ENCODE measurements around the gene SSBP3. TPM values are rescaled to one million over a fixed set of nuclear protein-coding genes. Genes with fewer than 3 reads are reported as not detected.

The SSBP3 gene
- 5.9 and 10.0 TPM in 2 replicates for total RNA-seq

GRCh38 chr1:54406339-54407153, at the start of gene SSBP3:
TSS of gene SSBP3 (minus strand) at chr1:54406394.

GRCh38 chr1:54199765-54200518, 206.3 kb downstream of the SSBP3 start, which contains the start of the genes CYB5RL and MRPL37:
TSS of gene CYB5RL (minus strand) at chr1:54200030. CDS start at chr1:54195616, 4,414 bp downstream.
TSS of gene MRPL37 (plus strand) at chr1:54200167. CDS start at chr1:54200244, 77 bp downstream.

Other genes starting within 250 kb of the SSBP3 start
- 3.5 and 3.9 TPM in 2 replicates for gene CYB5RL, start 206.4 kb downstream of the SSBP3 start, total RNA-seq
- gene MRPL37, start 206.2 kb downstream of the SSBP3 start, total RNA-seq = 37.8 and 77.5 TPM in 2 replicates
- gene ACOT11, start 141.8 kb upstream of the SSBP3 start, total RNA-seq = 2.3 and 4.4 TPM in 2 replicates
- not detected in 2 replicates for gene FAM151A, start 217.1 kb upstream of the SSBP3 start, total RNA-seq
- gene MROH7, start 235.4 kb upstream of the SSBP3 start, total RNA-seq = 0.28 TPM in 1 of 2 replicates, not detected in the other